H9 (cell line): ENCODE results near the gene SNRPA1. TPM values are rescaled to one million over a fixed set of nuclear protein-coding genes. Genes with fewer than 3 reads are reported as not detected.
A peak's percentile ranks its signal among the peaks of the same experiment; 100 is the strongest.

ENCODE experiments used
- DNase-seq: peaks from one replicate; pipeline ENCODE4 v3.0.0-alpha.2; 2017
- H2AFZ ChIP-seq: one replicate; pipeline ENCODE4 v1.6.1; 2013; ENCODE audit warnings: mild to moderate bottlenecking, low read length, control low read depth, moderate library complexity
- H2AK5ac ChIP-seq: 2 replicates; pipeline ENCODE4 v1.6.1; 2013; ENCODE audit warnings: low read length, control low read depth, mixed read lengths; ENCODE audit not compliant: insufficient read length
- H2BK120ac ChIP-seq: one replicate; pipeline ENCODE4 v1.6.1; 2013; ENCODE audit warnings: low read depth, mild to moderate bottlenecking, low read length, control low read depth, inconsistent platforms; ENCODE audit not compliant: poor library complexity, severe bottlenecking
- H2BK12ac ChIP-seq: 2 replicates; pipeline ENCODE4 v1.6.1; 2013; ENCODE audit warnings: low read length, control low read depth, mixed read lengths, low read depth; ENCODE audit not compliant: insufficient read length
- H2BK15ac ChIP-seq: 2 replicates; pipeline ENCODE4 v1.6.1; 2013; ENCODE audit warnings: low read depth, low read length, control low read depth
- H2BK20ac ChIP-seq: one replicate; pipeline ENCODE4 v1.6.1; 2013; ENCODE audit warnings: low read depth, mild to moderate bottlenecking, low read length, control low read depth, inconsistent platforms; ENCODE audit not compliant: poor library complexity, severe bottlenecking
- H2BK5ac ChIP-seq: 2 replicates; pipeline ENCODE4 v1.6.1; 2013; ENCODE audit warnings: low read length, control low read depth, mixed read lengths; ENCODE audit not compliant: insufficient read length
- H3K14ac ChIP-seq: 2 replicates; pipeline ENCODE4 v1.6.1; 2013; ENCODE audit warnings: low read length, control low read depth; ENCODE audit not compliant: insufficient read depth
- H3K18ac ChIP-seq: 2 replicates; pipeline ENCODE4 v1.6.1; 2013; ENCODE audit warnings: low read depth, mild to moderate bottlenecking, mixed read lengths, low read length, control low read depth; ENCODE audit not compliant: insufficient read length
- H3K23ac ChIP-seq: 2 replicates; pipeline ENCODE4 v1.6.1; 2013; ENCODE audit warnings: low read length, control low read depth, mixed read lengths, low read depth; ENCODE audit not compliant: insufficient read length
- H3K23me2 ChIP-seq: 2 replicates; pipeline ENCODE4 v1.6.1; 2013; ENCODE audit warnings: low read depth, mild to moderate bottlenecking, mixed read lengths, low read length, control low read depth; ENCODE audit not compliant: insufficient read length, poor library complexity, severe bottlenecking
- H3K27ac ChIP-seq: 2 replicates; pipeline ENCODE4 v1.5.1; 2013; ENCODE audit warnings: low read length, control low read depth, mixed read lengths, low read depth; ENCODE audit not compliant: insufficient read length
- H3K27me3 ChIP-seq: 2 replicates; pipeline ENCODE4 v1.6.1; 2013; ENCODE audit warnings: low read length, control low read depth, inconsistent platforms; ENCODE audit not compliant: insufficient read depth
- H3K4ac ChIP-seq: 2 replicates; pipeline ENCODE4 v1.6.1; 2013; ENCODE audit warnings: low read depth, mild to moderate bottlenecking, control low read depth, inconsistent platforms, low read length, moderate library complexity
- H3K4me1 ChIP-seq: 2 replicates; pipeline ENCODE4 v1.6.1; 2013; ENCODE audit warnings: low read length, control low read depth, inconsistent platforms; ENCODE audit not compliant: insufficient read depth
- H3K4me2 ChIP-seq: 2 replicates; pipeline ENCODE4 v1.6.1; 2013; ENCODE audit warnings: low read length, control low read depth, mixed read lengths; ENCODE audit not compliant: insufficient read length, insufficient read depth
- H3K56ac ChIP-seq: 2 replicates; pipeline ENCODE4 v1.6.1; 2013; ENCODE audit warnings: low read depth, mild to moderate bottlenecking, mixed read lengths, low read length, control low read depth; ENCODE audit not compliant: insufficient read length
- H3K79me1 ChIP-seq: 2 replicates; pipeline ENCODE4 v1.6.1; 2013; ENCODE audit warnings: low read depth, mild to moderate bottlenecking, moderate library complexity, low read length, control low read depth, inconsistent platforms; ENCODE audit not compliant: insufficient read depth, poor library complexity, severe bottlenecking
- H3K79me2 ChIP-seq: 2 replicates; pipeline ENCODE4 v1.6.1; 2013; ENCODE audit warnings: low read length, control low read depth, inconsistent platforms; ENCODE audit not compliant: insufficient read depth
- H3K9ac ChIP-seq: 2 replicates; pipeline ENCODE4 v1.6.1; 2013; ENCODE audit warnings: low read length, control low read depth, mixed read lengths; ENCODE audit not compliant: insufficient read length; ENCODE audit errors: extremely low read depth
- H3K9me3 ChIP-seq: one replicate; pipeline ENCODE4 v1.6.1; 2013; ENCODE audit warnings: low read depth, low read length, inconsistent platforms; ENCODE audit not compliant: control insufficient read depth
- H3T11ph ChIP-seq: one replicate; pipeline ENCODE4 v1.6.1; 2013; ENCODE audit warnings: mild to moderate bottlenecking, low read length, control low read depth, inconsistent platforms
- H4K20me1 ChIP-seq: one replicate; pipeline ENCODE4 v1.6.1; 2013; ENCODE audit not compliant: control insufficient read depth, insufficient read length, insufficient read depth
- H4K5ac ChIP-seq: 2 replicates; pipeline ENCODE4 v1.6.1; 2013; ENCODE audit warnings: low read depth, mild to moderate bottlenecking, mixed read lengths, low read length, control low read depth; ENCODE audit not compliant: insufficient read length
- H4K8ac ChIP-seq: replicated peaks from 2 replicates; pipeline ENCODE4 v1.6.1; 2013; ENCODE audit warnings: low read length, control low read depth, mixed read lengths, low read depth; ENCODE audit not compliant: insufficient read length
- H4K91ac ChIP-seq: 2 replicates; pipeline ENCODE4 v1.6.1; 2013; ENCODE audit warnings: low read depth, mild to moderate bottlenecking, moderate library complexity, mixed read lengths, low read length, control low read depth; ENCODE audit not compliant: insufficient read length
- H3K27ac Mint-ChIP-seq, 3 experiments: 2 replicates in 2 of 3; 3 replicates in 1 of 3; pipeline ENCODE4 v1.8.0; 2020 to 2021; ENCODE audit warnings: mixed read lengths in 3 of 3, mild to moderate bottlenecking in 1 of 3, moderate library complexity in 1 of 3
- H3K27me3 Mint-ChIP-seq: 2 replicates; pipeline ENCODE4 v1.8.0; 2021; ENCODE audit warnings: low read depth, mild to moderate bottlenecking, moderate library complexity, mixed read lengths
- H3K36me3 Mint-ChIP-seq, 3 experiments: 2 replicates in 2 of 3; 3 replicates in 1 of 3; pipeline ENCODE4 v1.8.0; 2020 to 2021; ENCODE audit warnings: low read depth in 3 of 3, mixed read lengths in 3 of 3; ENCODE audit not compliant: insufficient read depth in 1 of 3
- H3K4me1 Mint-ChIP-seq, 2 experiments: 2 replicates each; pipeline ENCODE4 v1.8.0; 2020; ENCODE audit warnings: mixed read lengths in 2 of 2
- H3K4me3 Mint-ChIP-seq, 2 experiments: 2 replicates in 1 of 2; 3 replicates in 1 of 2; pipeline ENCODE4 v1.8.0; 2020 to 2021; ENCODE audit warnings: mild to moderate bottlenecking in 2 of 2, mixed read lengths in 2 of 2, moderate library complexity in 1 of 2
- H3K9me3 Mint-ChIP-seq, 2 experiments: 2 replicates in 1 of 2; 3 replicates in 1 of 2; pipeline ENCODE4 v1.8.0; 2020; ENCODE audit warnings: mild to moderate bottlenecking in 2 of 2, mixed read lengths in 2 of 2, moderate library complexity in 1 of 2
- CTCF ChIP-seq: fragments of 200-600 bp; sonication (generic); conservative IDR thresholded peaks from 3 replicates; pipeline ENCODE4 v1.8.0; 2021; ENCODE audit warnings: antibody characterized with exemption, mild to moderate bottlenecking
- WGBS: extraction: QIAGEN DNeasy Blood & Tissue Kit; methylation state at CpG from one replicate; pipeline ENCODE4 v1.1.7; 2013; ENCODE audit warnings: missing lambda C conversion rate, low lambda C conversion rate, mixed read lengths; ENCODE audit not compliant: insufficient read length; ENCODE audit errors: extremely low coverage; 5-methylcytosine and 5-hydroxymethylcytosine counted together
- total RNA-seq: library from RNA; stranded (reverse); gene quantifications from 2 replicates; pipeline ENCODE4 v1.2.1, GENCODE V29; 2021

SNRPA1 gene
- total RNA-seq, 1 experiment from 2014 or later, result 145 TPM

GRCh38 chr15:101266787-101267186, 28.3 kb downstream of the SNRPA1 start:
- Histone ChIP-seq H3K79me1 (no peaks in the 10 kb centered on the region), H2BK120ac (no peak overlapping the region)
- no peak overlapping the region for H3K4me3 Mint-ChIP-seq

More at GRCh38 chr15:101266787-101267186, 28.3 kb downstream of the SNRPA1 start:
- Histone ChIP-seq H3K23me2 (no peaks in the 10 kb centered on the region), H2AK5ac (no peak overlapping the region), H3K4ac (no peak overlapping the region), H4K5ac (no peak overlapping the region), H3K9ac (no peak overlapping the region), H3K14ac (no peak overlapping the region), H3K18ac (no peak overlapping the region), H3K4me1 (no peaks in the 10 kb centered on the region), H2BK20ac (no peak overlapping the region), H2AFZ (no peak overlapping the region), H2BK5ac (no peak overlapping the region), H3K4me2 (no peak overlapping the region), H3K79me2 (no peaks in the 10 kb centered on the region), H4K91ac (no peak overlapping the region), H3K27me3 (no peaks in the 10 kb centered on the region), H3K23ac (no peak overlapping the region), H4K8ac (no peak overlapping the region), H3K56ac (no peak overlapping the region), H3K9me3 (no peaks in the 10 kb centered on the region), H3T11ph (no peak overlapping the region), H4K20me1 (no peaks in the 10 kb centered on the region), H2BK15ac (no peak overlapping the region), H3K27ac (no peak overlapping the region), H2BK12ac (no peak overlapping the region)
- Mint-ChIP-seq H3K9me3 (no peaks in the 10 kb centered on the region), H3K27ac (peak overlapping the region in 2 of 3 experiments; percentile 30 to 46; a peak in 4 of 7 replicates), H3K36me3 (peaks cover 16 to 32% (median 24%) of the 10 kb centered on the region in 3 experiments; a peak in 5 of 7 replicates), H3K27me3 (peaks cover 3% of the 10 kb centered on the region), H3K4me1 (peaks cover 8% of the 10 kb centered on the region in 2 experiments)
- WGBS, result no CpG with 5 or more reads among the region's 9 CpGs
- TF ChIP-seq CTCF, result no peak
- DNase-seq, result no peak
